ENCODE measurements around the gene PDE12.

The PDE12 gene

DNA sequence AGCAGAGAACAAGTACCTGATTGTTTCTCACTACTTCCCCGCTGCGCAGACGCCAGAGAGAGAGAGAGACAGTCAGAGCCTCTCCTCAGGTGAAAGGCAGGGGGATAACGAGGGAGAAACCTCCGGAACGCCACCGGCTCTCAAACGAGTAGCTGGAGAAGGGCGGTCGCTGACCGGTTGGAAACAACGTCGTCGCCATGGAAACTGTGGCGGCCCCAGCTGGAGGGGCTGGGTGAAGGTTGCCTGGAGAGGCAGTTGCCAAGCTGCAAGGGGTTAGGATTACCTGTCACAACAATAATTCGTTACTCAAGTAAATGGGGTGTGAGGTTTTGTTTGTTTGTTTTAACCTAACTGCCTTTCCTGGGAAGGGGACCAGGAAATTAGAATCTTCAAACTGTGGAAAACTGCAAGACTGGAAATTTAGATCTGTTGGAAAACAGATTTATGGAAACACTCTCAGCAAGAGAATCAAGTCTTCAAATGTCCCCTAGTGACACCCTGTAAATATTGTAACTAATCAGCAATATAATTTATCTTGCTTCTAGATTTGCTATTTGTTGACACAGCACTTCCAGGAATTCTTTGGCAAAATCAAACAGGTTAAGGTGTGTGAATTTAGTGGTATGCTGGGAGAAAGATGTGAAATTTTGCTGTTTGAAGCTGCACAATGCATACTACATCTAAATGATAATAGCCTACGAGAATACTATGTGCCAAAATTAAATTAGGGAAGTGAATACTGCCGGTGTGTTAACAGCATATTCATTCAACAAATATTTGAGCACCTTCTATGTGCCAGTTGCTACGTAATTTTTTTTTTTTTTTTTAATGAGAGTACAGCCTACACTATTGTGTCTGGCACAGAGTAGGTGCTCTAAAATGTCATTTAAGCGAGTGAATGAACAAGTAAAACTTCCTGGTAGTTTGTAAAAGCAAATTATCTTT is 11.6 kb upstream of the PDE12 start, which contains the start of gene DNAH12:
TSS of gene DNAH12 (minus strand) at position 164 of the 945 bp plus-strand sequence. CDS start 1,474 bp downstream, outside the sequence.
- ATAC-seq: peak; percentile 72
- TF ChIP-seq, protein P1, sequence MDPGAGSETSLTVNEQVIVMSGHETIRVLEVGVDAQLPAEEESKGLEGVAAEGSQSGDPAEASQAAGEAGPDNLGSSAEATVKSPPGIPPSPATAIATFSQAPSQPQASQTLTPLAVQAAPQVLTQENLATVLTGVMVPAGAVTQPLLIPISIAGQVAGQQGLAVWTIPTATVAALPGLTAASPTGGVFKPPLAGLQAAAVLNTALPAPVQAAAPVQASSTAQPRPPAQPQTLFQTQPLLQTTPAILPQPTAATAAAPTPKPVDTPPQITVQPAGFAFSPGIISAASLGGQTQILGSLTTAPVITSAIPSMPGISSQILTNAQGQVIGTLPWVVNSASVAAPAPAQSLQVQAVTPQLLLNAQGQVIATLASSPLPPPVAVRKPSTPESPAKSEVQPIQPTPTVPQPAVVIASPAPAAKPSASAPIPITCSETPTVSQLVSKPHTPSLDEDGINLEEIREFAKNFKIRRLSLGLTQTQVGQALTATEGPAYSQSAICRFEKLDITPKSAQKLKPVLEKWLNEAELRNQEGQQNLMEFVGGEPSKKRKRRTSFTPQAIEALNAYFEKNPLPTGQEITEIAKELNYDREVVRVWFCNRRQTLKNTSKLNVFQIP (CRISPR knock-in tag; IDR thresholded peaks at IDR 0.05; ENCODE audit: borderline replicate concordance, low read depth): no peak
- no peak for TF ChIP-seq ESRRG (CRISPR knock-in tag; IDR thresholded peaks at IDR 0.05)
- no peak for TF ChIP-seq CSDC2 (CRISPR knock-in tag; IDR thresholded peaks at IDR 0.05)
- TF ChIP-seq ZFP30 (CRISPR knock-in tag; IDR thresholded peaks at IDR 0.05): no peak
- no peak for TF ChIP-seq ZFP3 (CRISPR knock-in tag; IDR thresholded peaks at IDR 0.05)
- no peak for TF ChIP-seq TOX (CRISPR knock-in tag; IDR thresholded peaks at IDR 0.05; ENCODE audit: borderline replicate concordance)
- no peak for TF ChIP-seq ARNTL (CRISPR knock-in tag; IDR thresholded peaks at IDR 0.05; ENCODE audit: borderline replicate concordance, low read depth)
- TF ChIP-seq ZNF565 (CRISPR knock-in tag; conservative IDR thresholded peaks at IDR 0.05; ENCODE audit: low read depth): no peak
- TF ChIP-seq ZNF70 (CRISPR knock-in tag; IDR thresholded peaks at IDR 0.05): no peak
- TF ChIP-seq TSHZ2 (CRISPR knock-in tag; IDR thresholded peaks at IDR 0.05): no peak
- TF ChIP-seq TCF4 (CRISPR knock-in tag; IDR thresholded peaks at IDR 0.05; ENCODE audit: borderline replicate concordance): no peak
- no peak for TF ChIP-seq ZNF8 (CRISPR knock-in tag; IDR thresholded peaks at IDR 0.05)
- no peak for TF ChIP-seq ZC3H10 (CRISPR knock-in tag; IDR thresholded peaks at IDR 0.05)
- TF ChIP-seq CSRNP3 (CRISPR knock-in tag; IDR thresholded peaks at IDR 0.05): no peak

- peak; percentile 59; the same call in 2 of the 3 replicates for ATAC-seq
- TF ChIP-seq CREB5 (CRISPR knock-in tag; IDR thresholded peaks at IDR 0.05; ENCODE audit: low read depth) (no peak), CSDC2 (CRISPR knock-in tag; IDR thresholded peaks at IDR 0.05) (no peak), SNAI2 (CRISPR knock-in tag; IDR thresholded peaks at IDR 0.05) (no peak), ZFP3 (CRISPR knock-in tag; IDR thresholded peaks at IDR 0.05) (no peak), ESRRG (CRISPR knock-in tag; IDR thresholded peaks at IDR 0.05) (no peak), ARNTL (CRISPR knock-in tag; IDR thresholded peaks at IDR 0.05; ENCODE audit: borderline replicate concordance, low read depth) (no peak), CSRNP3 (CRISPR knock-in tag; IDR thresholded peaks at IDR 0.05) (no peak), PPARA (CRISPR knock-in tag; IDR thresholded peaks at IDR 0.05; ENCODE audit: borderline replicate concordance) (no peak), OSR1 (CRISPR knock-in tag; IDR thresholded peaks at IDR 0.05) (no peak), RARB (CRISPR knock-in tag; IDR thresholded peaks at IDR 0.05) (no peak), TCF4 (CRISPR knock-in tag; IDR thresholded peaks at IDR 0.05; ENCODE audit: borderline replicate concordance) (no peak), ZNF565 (CRISPR knock-in tag; conservative IDR thresholded peaks at IDR 0.05; ENCODE audit: low read depth) (no peak), TOX (CRISPR knock-in tag; IDR thresholded peaks at IDR 0.05; ENCODE audit: borderline replicate concordance) (no peak), ZC3H10 (CRISPR knock-in tag; IDR thresholded peaks at IDR 0.05) (no peak), GLIS3 (CRISPR knock-in tag; IDR thresholded peaks at IDR 0.05) (no peak), TSHZ2 (CRISPR knock-in tag; IDR thresholded peaks at IDR 0.05) (no peak)
Observed at GRCh38 chr3:57545636-57546268, 10.3 kb upstream of the PDE12 start.

All from SK-N-SH treated with all-trans-retinoic acid at 6 μM for 48 hours (cell line).